PC-9 (cell line): ENCODE results near the gene GMDS.

Experiments
- CTCF ChIP-seq: fragments of 200-600 bp; sonication (generic); conservative IDR thresholded peaks from 2 replicates; pipeline ENCODE4 v1.6.1; 2017; ENCODE audit warnings: mixed run types, antibody characterized with exemption, mild to moderate bottlenecking, moderate library complexity
- EZH2 ChIP-seq: fragments of 200-600 bp; sonication (generic); IDR thresholded peaks from 2 replicates; pipeline ENCODE4 v1.8.0; 2017; ENCODE audit warnings: antibody characterized with exemption, low read depth

GRCh38 chr6:1765160-1765903 is 480.1 kb downstream of the GMDS start:
- TF ChIP-seq CTCF (no peak), EZH2 (no peak)
